Activated CD8-positive, alpha-beta memory T cell treated with anti-CD3 and anti-CD28 coated beads, Interleukin-2, amount 10 ng/mL, durations not matched to agents 7 days and 5 days (primary cell): ENCODE results near the gene SHC2. TPM values are rescaled to one million over a fixed set of nuclear protein-coding genes. Genes with fewer than 3 reads are reported as not detected.
"Not testable (repeated sequence)": the region's sequence is repeated elsewhere in the genome, so short reads cannot be mapped to it uniquely, and the experiment has no call there.

Source experiments
- ATAC-seq: fragments of 150-1000 bp; cut with Tn5 transposase; one replicate; pipeline ENCODE4 v1.10.0; 2021; ENCODE audit warnings: moderate library complexity
- CTCF ChIA-PET: fragments of 350-600 bp; sonication (Branson Sonifier 250); formaldehyde crosslinking; loops from one replicate; lab custom pipeline; 2021; ENCODE audit warnings: antibody characterized with exemption; lab: Charles Lee
- DNase-seq: peaks from one replicate; pipeline ENCODE4 v3.0.0-alpha.2; 2020
- H3K27ac Mint-ChIP-seq: one replicate; pipeline ENCODE4 v1.8.0; 2021; ENCODE audit warnings: mild to moderate bottlenecking, mixed read lengths
- H3K27me3 Mint-ChIP-seq: one replicate; pipeline ENCODE4 v1.8.0; 2021; ENCODE audit warnings: mixed read lengths
- H3K36me3 Mint-ChIP-seq: one replicate; pipeline ENCODE4 v1.8.0; 2021; ENCODE audit warnings: mild to moderate bottlenecking, mixed read lengths
- H3K4me1 Mint-ChIP-seq: one replicate; pipeline ENCODE4 v1.8.0; 2021; ENCODE audit warnings: mixed read lengths
- H3K4me3 Mint-ChIP-seq: one replicate; pipeline ENCODE4 v1.8.0; 2021; ENCODE audit warnings: mild to moderate bottlenecking, moderate library complexity, mixed read lengths
- H3K9me3 Mint-ChIP-seq: one replicate; pipeline ENCODE4 v1.8.0; 2022; ENCODE audit warnings: low read depth, mixed read lengths
- total RNA-seq, 2 experiments: library from RNA; stranded (reverse); gene quantifications; one replicate each; pipeline ENCODE4 v1.2.3, GENCODE V29; 2021

SHC2 gene
- total RNA-seq, 2 experiments from 2014 or later: not detected

- H3K27me3 Mint-ChIP-seq: peaks cover 45% of the 10 kb centered on the region
- ATAC-seq (no peak), DNase-seq (no peak)
- H3K36me3 Mint-ChIP-seq: peaks cover 1% of the 10 kb centered on the region
- peaks cover 10% of the 10 kb centered on the region for H3K4me1 Mint-ChIP-seq
- H3K27ac Mint-ChIP-seq: no peak overlapping the region
- H3K4me3 Mint-ChIP-seq: no peak overlapping the region
- H3K9me3 Mint-ChIP-seq: no peaks in the 10 kb centered on the region
- CTCF ChIA-PET: interaction anchor here (1.0 kb wide), 1 partner anchor 128 kb away, joined by 3 read pairs; no protein-coding TSS in a partner anchor
Measured at GRCh38 chr19:383040-383439, 77.8 kb downstream of the SHC2 start.

DNA sequence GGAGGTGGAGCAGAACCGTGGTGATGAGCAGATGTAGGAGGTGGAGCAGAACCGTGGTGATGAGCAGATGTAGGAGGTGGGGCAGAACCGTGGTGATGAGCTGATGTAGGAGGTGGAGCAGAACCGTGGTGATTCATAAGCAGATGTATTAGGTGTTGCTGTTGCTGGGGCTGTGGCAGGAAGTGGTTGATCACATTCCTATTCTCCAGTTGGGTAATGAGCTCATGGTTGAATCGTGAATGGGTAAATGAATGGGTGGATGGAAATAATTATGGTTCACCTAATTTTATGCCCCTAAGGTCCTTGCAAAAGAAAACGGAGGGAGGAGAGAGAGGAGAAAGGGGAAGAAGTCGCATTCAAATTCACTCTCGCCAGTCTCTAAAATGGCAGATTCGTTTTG, 78.3 kb downstream of the SHC2 start:
- not testable (repeated sequence) for H3K4me3 Mint-ChIP-seq

DNA sequence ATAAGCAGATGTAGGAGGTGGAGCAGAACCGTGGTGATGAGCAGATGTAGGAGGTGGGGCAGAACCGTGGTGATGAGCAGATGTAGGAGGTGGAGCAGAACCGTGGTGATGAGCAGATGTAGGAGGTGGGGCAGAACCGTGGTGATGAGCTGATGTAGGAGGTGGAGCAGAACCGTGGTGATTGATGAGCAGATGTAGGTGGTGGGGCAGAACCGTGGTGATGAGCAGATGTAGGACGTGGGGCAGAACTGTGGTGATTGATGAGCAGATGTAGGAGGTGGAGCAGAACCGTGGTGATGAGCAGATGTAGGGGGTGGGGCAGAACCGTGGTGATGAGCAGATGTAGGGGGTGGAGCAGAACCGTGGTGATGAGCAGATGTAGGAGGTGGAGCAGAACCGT, 78.9 kb downstream of the SHC2 start:
- H3K4me1 Mint-ChIP-seq, H3K4me3 Mint-ChIP-seq, DNase-seq, H3K27ac Mint-ChIP-seq, ATAC-seq, H3K36me3 Mint-ChIP-seq, H3K9me3 Mint-ChIP-seq: not testable (repeated sequence)
- H3K27me3 Mint-ChIP-seq: peaks cover 39% of the 10 kb centered on the region
- CTCF ChIA-PET: interaction anchor here (1.0 kb wide), 1 partner anchor 129 kb away, joined by 3 read pairs; no protein-coding TSS in a partner anchor

More for the DNA sequence above, 78.3 kb downstream of the SHC2 start:
- H3K36me3 Mint-ChIP-seq, H3K4me1 Mint-ChIP-seq, H3K9me3 Mint-ChIP-seq, H3K27ac Mint-ChIP-seq: not testable (repeated sequence)
- CTCF ChIA-PET: interaction anchor here (1.0 kb wide), 1 partner anchor 128 kb away, joined by 3 read pairs; no protein-coding TSS in a partner anchor
- H3K27me3 Mint-ChIP-seq: peaks cover 43% of the 10 kb centered on the region
- ATAC-seq (peak; percentile 53), DNase-seq (peak; percentile 62)

GRCh38 chr19:380618-381219, 80.1 kb downstream of the SHC2 start:
- H3K27ac Mint-ChIP-seq, H3K4me1 Mint-ChIP-seq, H3K36me3 Mint-ChIP-seq, ATAC-seq, H3K4me3 Mint-ChIP-seq, CTCF ChIA-PET, H3K9me3 Mint-ChIP-seq, DNase-seq: not testable (repeated sequence)
- peaks cover 27% of the 10 kb centered on the region for H3K27me3 Mint-ChIP-seq

GRCh38 chr19:379796-380195, 81.0 kb downstream of the SHC2 start:
- Mint-ChIP-seq H3K36me3 (peaks cover 1% of the 10 kb centered on the region), H3K4me3 (no peak overlapping the region), H3K27ac (no peak overlapping the region), H3K9me3 (no peaks in the 10 kb centered on the region), H3K27me3 (peaks cover 21% of the 10 kb centered on the region), H3K4me1 (peaks cover 10% of the 10 kb centered on the region)
- ATAC-seq: no peak
- CTCF ChIA-PET: no interaction called here
- no peak for DNase-seq

DNA sequence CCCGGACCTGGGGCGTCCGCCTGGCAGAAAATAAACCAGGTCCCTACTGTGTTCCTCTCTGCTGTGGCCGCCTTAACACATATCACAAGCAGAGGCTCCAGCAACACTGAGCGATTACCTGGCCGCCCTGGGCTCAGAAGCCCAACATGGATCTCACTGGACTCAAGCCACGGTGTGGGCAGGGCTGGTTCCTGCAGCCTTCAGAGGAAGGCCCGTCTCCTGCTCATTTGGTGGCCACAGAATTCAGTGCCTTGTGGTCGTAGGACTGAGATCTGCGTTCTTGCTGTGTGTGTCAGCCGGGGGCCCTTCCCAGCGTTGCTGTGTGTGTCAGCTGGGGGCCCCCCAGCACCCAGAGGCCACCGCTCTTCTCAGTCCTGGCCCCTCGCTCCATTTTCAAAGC, 82.1 kb downstream of the SHC2 start:
- H3K36me3 Mint-ChIP-seq: peaks cover 1% of the 10 kb centered on the region
- H3K9me3 Mint-ChIP-seq: no peaks in the 10 kb centered on the region
- no peak overlapping the region for H3K4me3 Mint-ChIP-seq
- DNase-seq (no peak), ATAC-seq (no peak)
- H3K27ac Mint-ChIP-seq: no peak overlapping the region
- H3K27me3 Mint-ChIP-seq: peaks cover 11% of the 10 kb centered on the region
- peaks cover 10% of the 10 kb centered on the region for H3K4me1 Mint-ChIP-seq
- CTCF ChIA-PET: no interaction called here

DNA sequence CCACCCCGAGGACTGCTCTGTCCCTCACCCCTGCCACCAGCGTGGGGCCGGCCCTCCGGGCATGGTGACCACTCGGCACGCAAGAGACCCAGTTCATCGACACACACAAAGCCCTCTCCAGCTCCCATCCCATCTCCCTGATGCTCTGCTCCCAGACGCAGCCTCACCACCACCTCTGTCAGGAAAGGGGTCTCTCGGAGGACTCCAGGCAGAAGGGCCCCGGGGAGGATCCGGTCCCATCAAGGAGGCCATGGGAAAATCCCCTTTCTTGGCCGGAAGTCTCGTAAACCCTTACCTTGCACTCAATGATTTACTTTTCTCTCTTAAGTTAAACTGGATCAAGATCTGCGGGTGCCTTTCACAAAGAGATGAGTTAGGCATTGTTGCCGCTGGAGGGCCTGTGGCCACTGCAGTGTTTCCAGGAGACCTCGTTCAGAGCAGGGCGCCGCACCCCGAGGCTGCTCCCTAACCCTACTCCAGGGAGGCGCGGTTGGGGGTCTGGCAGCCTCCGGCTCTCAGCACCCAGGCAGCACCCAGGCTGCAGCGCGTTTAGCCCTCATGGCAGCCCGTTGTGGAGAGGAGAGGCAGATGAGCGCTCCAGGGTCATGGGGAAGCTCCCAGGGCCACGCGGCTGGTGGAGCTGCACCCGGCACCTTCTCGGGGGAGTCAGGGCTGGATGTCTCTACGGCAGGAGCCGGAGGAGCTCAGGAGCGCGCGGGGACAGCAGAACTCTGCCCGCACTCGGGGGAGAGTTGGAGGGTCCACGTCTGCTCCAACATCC, 82.8 kb downstream of the SHC2 start:
- no peak for ATAC-seq
- DNase-seq: no peak
- peaks cover 6% of the 10 kb centered on the region for H3K4me1 Mint-ChIP-seq
- H3K9me3 Mint-ChIP-seq: no peaks in the 10 kb centered on the region
- CTCF ChIA-PET: no interaction called here
- H3K27me3 Mint-ChIP-seq: peaks cover 5% of the 10 kb centered on the region
- H3K27ac Mint-ChIP-seq: no peak overlapping the region
- H3K36me3 Mint-ChIP-seq: peaks cover 1% of the 10 kb centered on the region
- H3K4me3 Mint-ChIP-seq: no peak overlapping the region

- Mint-ChIP-seq H3K4me1 (no peaks in the 10 kb centered on the region), H3K9me3 (no peaks in the 10 kb centered on the region), H3K27me3 (no peaks in the 10 kb centered on the region), H3K27ac (no peak overlapping the region), H3K4me3 (no peak overlapping the region), H3K36me3 (no peaks in the 10 kb centered on the region)
- DNase-seq (no peak), ATAC-seq (no peak)
- CTCF ChIA-PET: no interaction called here
Measured at GRCh38 chr19:376111-376470, 84.7 kb downstream of the SHC2 start.

DNA sequence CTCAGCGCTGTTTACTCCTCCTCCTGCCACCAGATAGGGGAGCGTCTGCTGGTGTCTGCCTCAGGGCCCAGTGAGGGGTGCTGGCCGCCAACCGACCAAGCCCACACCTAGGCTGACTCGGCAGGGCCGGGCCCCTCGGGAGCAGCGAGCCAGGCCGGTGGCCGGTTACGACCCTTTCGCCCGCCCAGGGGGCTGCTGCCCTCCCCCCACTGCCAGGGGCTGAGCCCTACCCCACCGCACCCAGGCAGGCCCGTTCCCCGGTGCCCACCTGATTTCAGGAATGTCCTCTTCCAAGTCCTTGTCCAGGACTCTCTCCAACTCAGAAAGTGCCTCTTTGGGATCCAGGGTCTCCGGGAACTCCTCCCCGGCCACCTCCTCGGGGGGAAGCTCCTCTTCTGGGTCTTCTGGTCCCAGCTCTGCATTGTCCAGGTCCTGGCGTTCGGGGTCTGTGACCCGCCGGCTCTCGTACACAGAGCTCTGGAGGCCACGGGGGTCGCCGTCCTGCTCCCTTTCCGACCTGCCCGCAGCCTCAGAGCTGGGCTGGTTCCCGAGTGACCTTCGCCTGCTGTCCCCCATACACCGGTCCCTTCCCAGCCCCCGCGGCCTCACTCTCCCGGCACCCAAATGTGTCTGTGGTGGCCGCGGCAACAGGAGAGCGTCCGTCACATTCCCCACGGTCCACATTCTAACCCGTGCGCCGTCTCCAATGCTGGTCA, 85.3 kb downstream of the SHC2 start:
- Mint-ChIP-seq H3K4me1 (no peaks in the 10 kb centered on the region), H3K9me3 (no peaks in the 10 kb centered on the region), H3K36me3 (no peaks in the 10 kb centered on the region), H3K27me3 (no peaks in the 10 kb centered on the region), H3K4me3 (no peak overlapping the region), H3K27ac (no peak overlapping the region)
- DNase-seq: no peak
- CTCF ChIA-PET: no interaction called here
- no peak for ATAC-seq

- Mint-ChIP-seq H3K4me1 (no peaks in the 10 kb centered on the region), H3K27ac (no peak overlapping the region), H3K4me3 (no peak overlapping the region), H3K9me3 (no peaks in the 10 kb centered on the region), H3K36me3 (no peaks in the 10 kb centered on the region), H3K27me3 (no peaks in the 10 kb centered on the region)
- CTCF ChIA-PET: no interaction called here
- no peak for ATAC-seq
- no peak for DNase-seq
Measured at GRCh38 chr19:374886-375235, 86.0 kb downstream of the SHC2 start.

- no peaks in the 10 kb centered on the region for H3K27me3 Mint-ChIP-seq
- ATAC-seq: no peak
- no peak overlapping the region for H3K27ac Mint-ChIP-seq
- no peak for DNase-seq
- no peaks in the 10 kb centered on the region for H3K36me3 Mint-ChIP-seq
- H3K4me3 Mint-ChIP-seq: no peak overlapping the region
- no peaks in the 10 kb centered on the region for H3K4me1 Mint-ChIP-seq
- CTCF ChIA-PET: no interaction called here
- H3K9me3 Mint-ChIP-seq: no peaks in the 10 kb centered on the region
Measured at GRCh38 chr19:374183-374885, 86.5 kb downstream of the SHC2 start.

- no peaks in the 10 kb centered on the region for H3K4me1 Mint-ChIP-seq
- no peak overlapping the region for H3K4me3 Mint-ChIP-seq
- no peaks in the 10 kb centered on the region for H3K9me3 Mint-ChIP-seq
- no peak overlapping the region for H3K27ac Mint-ChIP-seq
- CTCF ChIA-PET: no interaction called here
- H3K27me3 Mint-ChIP-seq: no peaks in the 10 kb centered on the region
- DNase-seq: no peak
- ATAC-seq: no peak
- H3K36me3 Mint-ChIP-seq: no peaks in the 10 kb centered on the region
Measured at GRCh38 chr19:373391-374182, 87.2 kb downstream of the SHC2 start.
